ENCODE data around the gene SLFN13.
"Not testable (repeated sequence)": the region's sequence is repeated elsewhere in the genome, so short reads cannot be mapped to it uniquely, and the experiment has no call there.

The SLFN13 gene

DNA sequence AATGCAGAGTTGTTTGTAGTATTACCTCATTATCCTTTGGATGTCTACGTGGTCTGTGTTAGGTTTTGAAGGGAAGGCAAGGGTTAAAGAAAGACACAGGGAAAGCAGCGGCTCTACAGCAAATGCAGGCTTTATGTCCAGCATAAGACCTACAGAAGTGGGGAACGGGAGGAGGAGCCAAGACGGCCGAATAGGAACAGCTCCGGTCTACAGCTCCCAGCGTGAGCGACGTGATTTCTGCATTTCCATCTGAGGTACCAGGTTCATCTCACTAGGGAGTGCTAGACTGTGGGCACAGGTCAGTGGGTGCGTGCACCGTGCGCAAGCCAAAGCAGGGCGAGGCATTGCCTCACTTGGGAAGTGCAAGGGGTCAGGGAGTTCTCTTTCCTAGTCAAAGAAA, 54.8 kb downstream of the SLFN13 start:
- not testable (repeated sequence) for H3K4me3 ChIP-seq (ENCODE audit: low read length); H3K4me1 ChIP-seq (ENCODE audit: insufficient read depth, low read length); H3K9ac ChIP-seq (ENCODE audit: low read depth, low read length); H3K36me3 ChIP-seq (ENCODE audit: insufficient read depth, low read length); H3K27ac ChIP-seq (ENCODE audit: low read depth, low read length); H3K27me3 ChIP-seq (ENCODE audit: insufficient read depth, low read length); H3K9me3 ChIP-seq (ENCODE audit: insufficient read depth, low read depth, low read length)
- WGBS: 93% methylated on average over 13 of the region's 13 CpGs

DNA sequence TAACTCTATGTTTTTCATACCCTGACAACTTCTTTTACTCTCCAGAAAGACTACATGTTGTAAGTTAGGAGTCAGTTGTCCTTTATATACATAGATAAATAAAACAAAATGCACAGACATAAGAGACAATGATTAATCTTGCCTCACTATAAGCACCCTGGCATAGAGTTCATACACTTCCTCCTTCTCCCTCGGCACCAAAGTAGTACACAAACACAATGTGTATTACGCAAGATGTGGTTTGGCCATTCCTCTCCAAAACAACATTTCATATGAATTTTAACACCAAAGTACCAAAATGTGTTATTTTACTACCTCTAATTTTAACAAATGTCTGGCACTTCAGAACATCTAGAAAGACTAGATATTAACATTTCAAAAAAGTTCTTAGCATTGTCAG, 57.9 kb downstream of the SLFN13 start:
- 97% methylated on average over 1 of the region's 2 CpGs for whole genome bisulfite sequencing
- no peak overlapping the region for H3K4me3 ChIP-seq (ENCODE audit: low read length)
- H3K4me1 ChIP-seq (ENCODE audit: insufficient read depth, low read length): no peaks in the 10 kb centered on the region

GRCh38 chr17:35390156-35390555, 58.4 kb downstream of the SLFN13 start:
- WGBS: 89% methylated on average over 2 of the region's 2 CpGs
- H3K27me3 ChIP-seq (ENCODE audit: insufficient read depth, low read length): no peaks in the 10 kb centered on the region
- H3K36me3 ChIP-seq (ENCODE audit: insufficient read depth, low read length): no peaks in the 10 kb centered on the region
- H3K9ac ChIP-seq (ENCODE audit: low read depth, low read length): no peak overlapping the region
- no peaks in the 10 kb centered on the region for H3K4me1 ChIP-seq (ENCODE audit: insufficient read depth, low read length)
- H3K9me3 ChIP-seq (ENCODE audit: insufficient read depth, low read depth, low read length): peaks cover 6% of the 10 kb centered on the region; the same call in 1 of the 2 replicates
- no peak overlapping the region for H3K27ac ChIP-seq (ENCODE audit: low read depth, low read length)
- H3K4me3 ChIP-seq (ENCODE audit: low read length): no peak overlapping the region

More for the DNA sequence above, 57.9 kb downstream of the SLFN13 start:
- Histone ChIP-seq H3K36me3 (ENCODE audit: insufficient read depth, low read length) (no peaks in the 10 kb centered on the region), H3K9me3 (ENCODE audit: insufficient read depth, low read depth, low read length) (peaks cover 6% of the 10 kb centered on the region; the same call in 1 of the 2 replicates), H3K9ac (ENCODE audit: low read depth, low read length) (no peak overlapping the region), H3K27me3 (ENCODE audit: insufficient read depth, low read length) (no peaks in the 10 kb centered on the region), H3K27ac (ENCODE audit: low read depth, low read length) (no peak overlapping the region)

DNA sequence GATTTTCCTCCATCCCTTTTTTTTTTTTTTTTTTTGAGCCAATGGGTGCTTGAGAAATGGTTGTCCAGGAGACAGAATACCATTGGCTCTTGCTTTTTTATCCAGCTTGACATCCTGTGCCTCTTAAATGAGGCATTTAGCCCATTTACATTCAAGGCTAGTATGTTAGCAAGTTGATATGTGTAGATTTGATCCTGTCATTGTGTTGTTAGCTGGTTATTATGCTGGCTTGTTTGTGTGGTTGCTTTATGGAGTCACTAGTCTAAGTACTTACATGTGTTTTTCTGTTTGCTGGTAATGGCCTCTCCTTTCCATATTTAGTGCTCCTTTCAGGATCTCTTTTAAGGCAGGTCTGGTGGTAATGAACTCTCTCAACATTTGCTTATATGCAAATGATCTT, 61.1 kb downstream of the SLFN13 start:
- Histone ChIP-seq H3K9me3 (ENCODE audit: insufficient read depth, low read depth, low read length) (no peaks in the 10 kb centered on the region), H3K4me3 (ENCODE audit: low read length) (no peak overlapping the region), H3K4me1 (ENCODE audit: insufficient read depth, low read length) (no peaks in the 10 kb centered on the region; the same call in 1 of the 2 replicates), H3K27ac (ENCODE audit: low read depth, low read length) (no peak overlapping the region), H3K27me3 (ENCODE audit: insufficient read depth, low read length) (no peaks in the 10 kb centered on the region), H3K36me3 (ENCODE audit: insufficient read depth, low read length) (no peaks in the 10 kb centered on the region), H3K9ac (ENCODE audit: low read depth, low read length) (no peak overlapping the region)

All from HUES64 (cell line).